ENCODE results near the gene HTR4.

DNA sequence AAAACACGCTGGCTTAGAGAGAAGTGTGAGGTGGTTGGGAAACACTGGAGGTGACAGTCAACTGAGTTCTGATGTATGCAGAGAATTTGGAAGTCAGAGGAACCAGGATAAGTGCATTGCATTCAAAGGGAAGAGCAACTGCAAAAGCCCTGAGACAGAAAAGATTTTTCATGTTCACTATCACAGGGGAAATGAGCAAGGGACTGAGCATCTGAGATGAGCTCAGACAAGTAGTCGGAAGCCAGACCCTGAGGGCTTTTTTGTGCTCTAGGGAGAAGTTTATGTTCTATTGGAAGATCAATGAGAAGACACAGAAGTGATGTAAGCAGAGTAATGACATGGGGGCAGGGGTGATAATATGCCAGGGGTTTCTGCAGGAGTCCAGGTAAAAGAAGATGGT, 97.5 kb downstream of the HTR4 start:
- TF ChIP-seq POLR2A (IDR thresholded peaks at IDR 0.05): no peak
- TF ChIP-seq, protein P1, sequence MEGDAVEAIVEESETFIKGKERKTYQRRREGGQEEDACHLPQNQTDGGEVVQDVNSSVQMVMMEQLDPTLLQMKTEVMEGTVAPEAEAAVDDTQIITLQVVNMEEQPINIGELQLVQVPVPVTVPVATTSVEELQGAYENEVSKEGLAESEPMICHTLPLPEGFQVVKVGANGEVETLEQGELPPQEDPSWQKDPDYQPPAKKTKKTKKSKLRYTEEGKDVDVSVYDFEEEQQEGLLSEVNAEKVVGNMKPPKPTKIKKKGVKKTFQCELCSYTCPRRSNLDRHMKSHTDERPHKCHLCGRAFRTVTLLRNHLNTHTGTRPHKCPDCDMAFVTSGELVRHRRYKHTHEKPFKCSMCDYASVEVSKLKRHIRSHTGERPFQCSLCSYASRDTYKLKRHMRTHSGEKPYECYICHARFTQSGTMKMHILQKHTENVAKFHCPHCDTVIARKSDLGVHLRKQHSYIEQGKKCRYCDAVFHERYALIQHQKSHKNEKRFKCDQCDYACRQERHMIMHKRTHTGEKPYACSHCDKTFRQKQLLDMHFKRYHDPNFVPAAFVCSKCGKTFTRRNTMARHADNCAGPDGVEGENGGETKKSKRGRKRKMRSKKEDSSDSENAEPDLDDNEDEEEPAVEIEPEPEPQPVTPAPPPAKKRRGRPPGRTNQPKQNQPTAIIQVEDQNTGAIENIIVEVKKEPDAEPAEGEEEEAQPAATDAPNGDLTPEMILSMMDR (IDR thresholded peaks at IDR 0.05): no peak

Data from esophagus squamous epithelium (tissue), 4 donors.